Fibroblast of skin of scalp (primary cell): ENCODE results near the gene PLEK. TPM values are rescaled to one million over a fixed set of nuclear protein-coding genes. Genes with fewer than 3 reads are reported as not detected.
"Not testable (repeated sequence)": the region's sequence is repeated elsewhere in the genome, so short reads cannot be mapped to it uniquely, and the experiment has no call there.

Source experiments
- DNase-seq: peaks from one replicate; pipeline ENCODE4 v3.0.0-alpha.2; 2013
- polyA plus RNA-seq, 2 experiments: library from polyadenylated mRNA; unstranded; fragments of 120-200 nt; gene quantifications; one replicate each; pipeline ENCODE4 v1.2.1, GENCODE V29; 2013; ENCODE audit not compliant: insufficient read length in 2 of 2

The PLEK gene, protein sequence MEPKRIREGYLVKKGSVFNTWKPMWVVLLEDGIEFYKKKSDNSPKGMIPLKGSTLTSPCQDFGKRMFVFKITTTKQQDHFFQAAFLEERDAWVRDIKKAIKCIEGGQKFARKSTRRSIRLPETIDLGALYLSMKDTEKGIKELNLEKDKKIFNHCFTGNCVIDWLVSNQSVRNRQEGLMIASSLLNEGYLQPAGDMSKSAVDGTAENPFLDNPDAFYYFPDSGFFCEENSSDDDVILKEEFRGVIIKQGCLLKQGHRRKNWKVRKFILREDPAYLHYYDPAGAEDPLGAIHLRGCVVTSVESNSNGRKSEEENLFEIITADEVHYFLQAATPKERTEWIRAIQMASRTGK
- polyA plus RNA-seq (2013, experiment 1 of 2; ENCODE audit: insufficient read length) = 0.06 TPM
- 0.16 TPM for polyA plus RNA-seq (2013, experiment 2 of 2; ENCODE audit: insufficient read length)

DNA sequence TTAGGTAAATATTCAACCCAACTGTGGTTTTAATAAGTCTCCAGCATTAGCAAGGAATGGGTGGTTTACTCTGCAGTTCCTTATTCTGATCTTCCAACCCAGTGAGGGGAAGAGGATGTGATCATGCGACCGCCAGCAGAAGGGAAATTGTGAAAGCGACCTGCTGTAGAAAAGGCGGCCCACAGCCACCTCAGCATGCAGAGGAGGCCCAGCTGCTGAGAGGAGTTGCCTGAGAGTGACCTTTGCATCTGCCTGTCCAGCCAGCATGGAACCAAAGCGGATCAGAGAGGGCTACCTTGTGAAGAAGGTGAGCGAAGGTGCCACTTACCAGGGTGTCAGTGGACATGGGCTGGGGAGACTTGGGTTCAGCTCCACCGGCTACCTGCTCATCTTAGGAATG, at the start of gene PLEK:
Gene PLEK (plus strand): TSS at position 196 of the 400 bp plus-strand sequence. CDS start 70 bp downstream, at position 266.
- no peak for DNase-seq

GRCh38 chr2:68316111-68316510, 49.0 kb upstream of the PLEK start:
- DNase-seq = peak; percentile 40

DNA sequence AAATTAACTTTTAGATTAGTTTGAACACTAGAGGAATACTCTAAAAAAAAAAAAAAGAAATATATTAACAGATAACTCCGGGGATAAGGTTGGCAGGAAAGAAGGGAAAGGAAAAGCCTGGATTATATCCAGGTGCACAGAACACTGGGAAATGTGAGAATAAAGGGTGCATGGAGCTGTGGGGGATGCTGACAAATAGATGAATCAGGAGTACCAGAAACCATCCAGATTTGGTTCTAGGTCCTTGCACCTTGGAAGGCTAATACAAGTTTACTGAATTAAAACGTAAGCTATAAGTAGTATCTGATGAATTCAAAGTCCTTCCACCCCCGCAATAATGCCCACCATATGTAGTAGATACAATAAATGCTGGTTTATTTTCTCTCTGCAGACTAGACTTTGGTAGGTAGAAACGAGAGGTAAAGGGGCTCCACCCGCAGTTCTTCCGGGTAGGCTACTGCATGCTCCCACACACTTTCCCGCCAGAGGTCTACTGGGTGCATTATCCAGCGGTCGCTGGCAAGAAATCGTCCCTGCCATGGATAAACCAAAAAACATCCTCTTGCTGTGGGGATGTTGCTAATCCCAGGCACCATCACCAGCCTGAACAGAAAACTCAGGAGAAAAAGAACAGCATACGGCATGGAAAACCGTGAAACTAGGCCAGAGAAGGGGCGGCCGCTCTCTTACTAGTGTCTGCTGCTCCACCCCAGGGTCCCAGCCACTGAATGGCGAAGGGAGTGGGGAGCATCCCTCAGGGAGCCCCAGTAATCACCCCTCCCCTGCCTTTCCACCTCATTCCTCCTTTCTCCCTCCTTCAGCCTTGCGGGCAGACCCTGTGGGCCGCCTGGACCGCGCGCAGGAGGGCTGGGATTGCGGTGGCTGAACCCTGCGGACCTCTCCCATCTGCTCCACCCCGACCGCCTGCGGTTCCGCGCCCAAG, 46.8 kb upstream of the PLEK start:
- DNase-seq = peak; percentile 11

DNA sequence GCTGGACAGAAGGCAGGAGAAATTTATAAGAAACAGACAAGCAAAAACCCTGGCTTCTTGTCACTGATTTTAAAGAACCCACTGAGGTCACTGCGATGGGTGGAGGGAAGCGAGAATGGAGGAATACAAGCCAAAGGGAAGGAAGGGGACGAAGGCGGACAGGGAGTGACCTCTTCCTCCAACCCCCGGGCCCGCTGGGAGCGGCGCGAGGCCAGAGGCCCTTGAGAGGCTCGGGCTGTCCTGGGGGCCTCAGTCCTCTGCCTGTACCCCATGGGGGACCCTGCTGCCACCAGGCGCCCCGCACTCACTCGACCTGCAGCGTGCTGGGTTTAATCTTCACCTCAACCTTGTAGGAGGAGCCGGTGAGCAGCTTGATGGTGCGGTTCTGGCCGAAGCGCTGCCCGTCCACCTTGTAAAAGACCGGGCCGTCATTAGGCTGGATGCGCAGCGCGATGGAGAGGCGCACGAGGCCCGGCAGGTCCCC, 46.1 kb upstream of the PLEK start:
- peak; percentile 11 for DNase-seq

DNA sequence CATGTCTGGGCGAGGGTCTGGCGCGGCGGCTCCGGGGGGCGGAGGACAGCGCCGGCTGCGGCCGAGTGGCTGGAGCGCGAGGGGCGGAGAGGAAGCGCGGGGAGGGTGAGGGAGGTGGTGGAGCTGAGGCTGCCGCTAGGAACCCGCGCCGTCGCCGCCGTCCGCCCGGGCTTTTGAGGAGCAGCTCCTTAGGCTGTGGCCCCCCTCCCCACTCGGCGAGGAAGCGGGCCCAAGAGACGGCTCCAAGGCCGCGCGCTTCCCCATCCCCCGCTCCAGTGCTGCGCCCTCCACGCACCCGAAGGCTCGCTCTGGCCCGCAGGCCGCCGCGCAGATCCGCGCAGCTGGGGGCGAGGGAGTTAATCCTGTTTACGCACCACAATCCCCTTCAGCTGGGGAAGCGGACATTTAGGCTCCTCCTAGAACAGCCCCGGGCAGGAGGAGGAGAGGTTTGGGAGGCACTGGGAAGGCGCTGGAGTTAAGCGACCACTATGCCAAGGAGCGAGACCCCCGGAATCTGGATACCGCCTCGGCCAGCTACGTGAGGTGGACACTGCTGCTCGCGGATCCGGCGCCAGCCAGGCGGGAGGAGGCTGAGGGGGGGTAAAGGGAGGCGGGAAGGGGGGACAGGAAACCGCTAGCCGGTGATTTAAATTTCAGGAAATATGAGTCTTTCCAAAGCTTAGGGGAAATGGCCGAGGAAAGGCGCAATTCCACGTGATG, 45.5 kb upstream of the PLEK start, which contains the start of gene CNRIP1:
Gene CNRIP1 (minus strand): TSS at position 552 of the 720 bp plus-strand sequence. CDS start 549 bp downstream, at position 3.
- peak; percentile 76 for DNase-seq

GRCh38 chr2:68320118-68320641, 44.9 kb upstream of the PLEK start:
- no peak for DNase-seq

- no peak for DNase-seq
Observed at GRCh38 chr2:68325056-68325455, 40.0 kb upstream of the PLEK start.

- DNase-seq = no peak
Observed at GRCh38 chr2:68328901-68329300, 36.2 kb upstream of the PLEK start.

GRCh38 chr2:68330691-68331090, 34.4 kb upstream of the PLEK start:
- peak; percentile 36 for DNase-seq

- no peak for DNase-seq
Observed at GRCh38 chr2:68333009-68333408, 32.1 kb upstream of the PLEK start.

- no peak for DNase-seq
Observed at GRCh38 chr2:68333931-68334330, 31.2 kb upstream of the PLEK start.

DNA sequence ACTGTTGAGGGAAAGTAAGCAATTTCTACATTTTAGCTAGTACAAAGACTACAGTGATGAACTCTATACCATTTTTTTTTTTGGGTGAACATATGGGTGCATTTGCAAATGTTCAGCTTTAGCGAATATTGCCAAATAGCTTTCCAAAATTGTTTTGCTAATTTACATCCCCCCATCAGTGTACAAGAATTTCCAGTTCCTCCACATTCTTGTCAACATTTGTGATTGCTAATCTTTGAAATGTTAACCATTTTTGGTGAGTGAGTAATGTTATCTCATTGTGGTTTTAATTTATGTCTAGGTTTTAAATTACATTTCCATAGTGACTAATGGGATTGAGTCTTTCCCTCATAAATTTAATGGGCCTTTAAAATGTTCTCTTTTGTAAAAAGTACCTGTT, 28.9 kb upstream of the PLEK start:
- DNase-seq = peak; percentile 77

- DNase-seq = no peak
Observed at GRCh38 chr2:68340226-68341061, 24.6 kb upstream of the PLEK start.

DNA sequence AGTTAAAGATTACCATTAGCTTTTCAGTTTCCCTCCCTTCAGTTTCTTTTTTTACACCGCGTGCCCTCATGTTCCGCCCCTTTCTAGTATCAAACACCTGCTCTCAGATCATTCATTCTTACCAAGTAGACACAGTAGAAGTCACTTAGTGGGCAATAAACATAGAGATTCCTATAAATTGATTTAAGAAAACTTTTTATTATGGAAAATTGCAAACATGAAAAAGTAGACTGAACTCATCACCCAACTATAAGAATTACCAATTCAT, 24.1 kb upstream of the PLEK start:
- no peak for DNase-seq

- DNase-seq = no peak
Observed at GRCh38 chr2:68341583-68341982, 23.5 kb upstream of the PLEK start.

DNA sequence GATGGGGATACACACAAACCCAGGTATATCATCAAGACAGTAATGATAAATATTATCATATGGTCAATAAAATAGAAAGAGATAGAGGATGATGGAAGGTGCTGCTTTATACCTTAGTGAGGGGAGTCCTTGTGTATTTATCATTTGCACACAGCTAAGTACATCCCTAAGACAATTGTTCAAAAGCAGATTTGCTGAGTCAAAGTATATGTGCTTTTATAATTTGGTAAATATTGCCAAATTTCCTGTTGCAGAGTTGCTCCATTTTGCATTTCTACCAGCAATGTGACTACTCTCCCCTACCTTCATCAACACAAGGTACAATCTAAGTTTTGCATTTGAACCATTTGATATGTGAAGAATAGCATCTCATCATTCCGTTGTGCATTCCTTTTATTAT, 22.6 kb upstream of the PLEK start:
- DNase-seq = no peak

DNA sequence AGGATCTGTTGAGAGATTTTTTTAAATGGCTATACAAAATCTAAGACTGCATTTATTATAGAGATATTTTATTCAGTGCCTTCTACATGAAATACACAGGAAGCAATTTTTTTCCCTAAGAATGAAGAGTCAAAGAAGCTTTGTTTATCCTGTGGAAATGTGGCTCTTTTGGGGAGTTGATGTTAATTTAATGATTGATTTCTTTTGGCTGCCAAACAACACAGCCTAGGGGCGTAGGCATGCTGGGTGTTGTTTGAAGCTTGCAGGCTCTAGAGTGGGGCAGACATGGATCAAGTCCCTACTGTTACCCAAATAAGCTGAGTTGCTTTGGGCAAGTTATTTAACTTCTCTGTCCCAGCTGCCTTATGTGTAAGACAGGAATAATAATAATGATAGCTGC, 21.1 kb upstream of the PLEK start:
- no peak for DNase-seq

GRCh38 chr2:68345129-68345875, 19.8 kb upstream of the PLEK start:
- no peak for DNase-seq

DNA sequence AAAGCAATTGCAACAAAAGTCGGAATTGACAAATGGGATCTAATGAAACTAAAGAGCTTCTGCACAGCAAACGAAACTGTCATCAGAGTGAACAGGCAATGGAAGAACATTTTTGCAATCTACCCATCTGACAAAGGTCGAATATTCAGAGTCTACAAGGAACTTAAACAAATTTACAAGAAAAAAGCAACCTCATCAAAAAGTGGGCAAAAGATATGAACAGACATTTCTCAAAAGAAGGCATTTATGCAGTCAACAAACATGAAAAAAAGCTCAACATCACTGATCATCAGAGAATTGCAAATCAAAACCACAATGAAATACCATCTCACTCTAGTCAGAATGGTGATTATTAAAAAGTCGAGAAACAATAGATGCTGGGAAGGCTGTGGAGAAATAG, 16.0 kb upstream of the PLEK start:
- not testable (repeated sequence) for DNase-seq

- DNase-seq = no peak
Observed at GRCh38 chr2:68351997-68352396, 13.1 kb upstream of the PLEK start.
